Measurements from ENCODE around the gene DAPK2. TPM values are rescaled to one million over a fixed set of nuclear protein-coding genes. Genes with fewer than 3 reads are reported as not detected.
"Not testable (repeated sequence)": the region's sequence is repeated elsewhere in the genome, so short reads cannot be mapped to it uniquely, and the experiment has no call there.

Gene DAPK2
- polyA plus RNA-seq (ENCODE audit: insufficient read length in 3 of 3), result 1 to 10 TPM; 3.9 to 4.9 (median 4.3) TPM

DNA sequence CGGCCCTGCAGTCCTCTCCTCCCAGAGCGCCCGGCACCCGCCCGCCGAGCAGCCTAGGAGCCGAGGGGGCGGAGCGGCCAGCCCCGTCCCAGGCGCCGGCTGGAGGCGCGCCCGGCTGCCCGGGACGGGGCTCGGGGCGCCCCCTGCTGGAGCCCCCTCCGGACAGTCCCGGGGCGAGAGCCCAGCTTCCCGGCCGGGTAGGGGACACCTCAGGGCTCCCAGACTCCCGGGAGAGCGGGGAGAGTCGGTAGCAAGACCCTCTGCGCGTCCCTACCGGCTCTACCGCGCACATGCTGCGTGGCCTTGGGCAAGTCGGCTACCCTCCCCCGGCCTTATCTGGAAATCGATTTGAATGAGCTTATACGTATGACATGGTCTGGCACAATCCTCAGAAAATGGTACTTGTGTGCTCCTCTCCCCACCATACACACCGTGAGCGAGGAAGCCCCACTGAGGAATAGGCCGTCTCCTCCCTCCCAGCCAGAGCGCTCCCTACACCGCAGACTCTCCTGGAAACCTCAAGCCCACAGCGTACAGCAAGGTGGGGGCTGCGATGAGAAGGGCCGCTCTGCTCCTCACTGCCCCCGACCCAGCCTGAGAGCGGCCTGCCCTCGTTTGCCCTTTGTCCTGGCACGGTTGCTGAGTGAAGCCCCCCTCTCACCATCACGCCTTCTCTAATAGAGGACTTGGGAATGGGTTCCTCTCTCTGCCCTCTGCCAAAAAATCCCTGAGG is at the start of gene DAPK2:
TSS of gene DAPK2 (minus strand) at position 65 of the 733 bp plus-strand sequence. CDS start 6,224 bp downstream, outside the sequence.
- DNase-seq (ENCODE audit: low read depth in 3 of 3, low spot score in 2 of 3), result peak in 2 of 3 donors; percentile 46 to 51

DNA sequence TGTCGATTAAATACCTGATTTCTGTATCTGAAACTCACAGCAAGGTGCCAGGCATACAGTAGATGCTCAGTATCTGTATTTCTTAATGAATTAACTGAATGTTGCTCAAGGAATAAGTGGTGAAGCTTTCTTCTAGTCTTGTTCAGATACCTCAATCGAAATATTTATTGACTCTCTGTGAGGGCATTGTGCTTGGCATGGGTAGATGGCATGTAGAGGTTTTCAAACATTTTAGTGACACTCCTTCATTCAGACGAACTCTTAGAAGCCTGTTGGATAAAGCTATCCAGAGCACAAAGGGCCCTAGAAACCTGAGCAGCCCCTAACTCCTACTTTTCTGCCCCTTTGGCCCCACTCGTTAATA is 49.1 kb upstream of the DAPK2 start:
- DNase-seq (ENCODE audit: low read depth in 3 of 3, low spot score in 2 of 3), result no peak

DNA sequence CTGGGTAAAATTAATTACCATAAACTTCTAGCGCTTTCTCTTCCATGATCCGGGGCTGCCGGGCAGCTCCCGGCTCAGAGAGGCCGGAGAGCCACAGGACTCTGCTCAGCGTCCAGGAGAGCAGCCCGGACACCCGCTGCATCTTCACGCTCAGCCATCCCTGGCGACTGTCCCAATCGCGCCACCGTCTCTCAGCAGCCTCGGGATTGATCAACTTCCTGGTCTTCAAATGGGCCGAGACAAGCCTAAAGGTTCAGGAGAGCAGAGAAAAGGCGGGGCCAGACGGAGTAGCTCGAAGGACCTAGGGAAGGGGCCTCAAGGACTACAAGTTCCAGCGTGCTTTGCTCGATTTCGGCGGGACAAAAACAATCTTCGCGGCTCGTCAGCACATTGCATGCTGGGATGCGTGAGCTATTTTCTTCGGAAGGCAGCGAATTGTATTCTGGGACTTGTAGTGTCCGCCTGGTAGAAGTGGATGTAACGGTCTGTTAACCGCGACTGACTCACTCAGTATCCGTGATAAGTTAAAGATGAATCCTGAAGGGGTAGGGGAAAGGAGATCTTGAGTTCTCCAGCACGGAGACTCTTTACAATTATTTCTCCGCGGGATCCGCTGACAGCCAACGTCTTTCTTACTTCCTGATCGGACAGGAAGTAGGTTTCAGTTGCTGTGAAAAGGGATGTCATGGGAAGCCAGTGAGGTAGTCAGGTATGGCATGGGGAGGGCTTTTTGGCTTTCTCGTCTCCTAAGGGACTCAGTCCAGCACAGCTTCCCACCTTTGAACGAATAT is 47.5 kb upstream of the DAPK2 start, which contains the start of gene CIAO2A:
TSS of gene CIAO2A (minus strand) at position 212 of the 791 bp plus-strand sequence. CDS start at position 142, 70 bp downstream.
- peak; percentile 94 to 99 (median 98) for DNase-seq (ENCODE audit: low read depth in 3 of 3, low spot score in 2 of 3)

GRCh38 chr15:64092864-64093626 is 46.8 kb upstream of the DAPK2 start:
- DNase-seq (ENCODE audit: low read depth in 3 of 3, low spot score in 2 of 3), result peak in 2 of 3 donors; percentile 54 to 57

DNA sequence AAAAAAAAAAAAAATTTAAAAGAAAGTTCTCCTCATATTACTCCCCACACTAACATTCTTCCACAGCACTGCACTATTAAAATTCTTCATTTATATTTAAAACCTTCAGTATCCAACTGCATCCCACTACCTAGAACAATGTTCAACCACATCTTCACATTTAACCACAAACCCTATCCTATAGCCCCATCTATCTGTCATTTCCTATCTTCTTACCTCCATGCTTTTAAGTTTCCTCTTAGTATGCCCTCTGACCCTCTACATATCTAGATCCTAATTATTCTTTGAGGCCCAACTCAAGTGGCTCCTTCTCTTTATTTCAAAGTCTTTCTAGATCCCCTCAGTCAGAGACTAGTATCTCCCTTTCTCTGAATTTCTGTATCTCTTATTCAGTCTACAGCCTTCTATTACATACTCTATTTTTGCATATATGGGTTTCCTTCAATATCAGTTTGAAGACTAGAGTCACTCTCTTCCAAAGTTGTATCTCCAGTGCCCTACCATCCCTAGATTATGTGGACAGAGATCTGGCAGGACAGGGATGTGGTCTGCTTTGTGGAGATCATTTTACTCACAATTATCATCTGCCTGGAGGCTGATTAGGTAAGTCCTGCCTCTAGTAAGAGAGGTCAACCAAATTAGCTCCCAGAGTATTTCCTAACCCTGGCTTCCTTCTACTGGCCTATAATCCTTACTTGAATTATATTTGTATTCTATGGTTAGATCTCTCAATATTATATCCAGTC is 46.0 kb upstream of the DAPK2 start:
- DNase-seq (ENCODE audit: low read depth in 3 of 3, low spot score in 2 of 3), result no peak

GRCh38 chr15:64090527-64090926 is 44.2 kb upstream of the DAPK2 start:
- DNase-seq (ENCODE audit: low read depth in 3 of 3, low spot score in 2 of 3), result no peak

DNA sequence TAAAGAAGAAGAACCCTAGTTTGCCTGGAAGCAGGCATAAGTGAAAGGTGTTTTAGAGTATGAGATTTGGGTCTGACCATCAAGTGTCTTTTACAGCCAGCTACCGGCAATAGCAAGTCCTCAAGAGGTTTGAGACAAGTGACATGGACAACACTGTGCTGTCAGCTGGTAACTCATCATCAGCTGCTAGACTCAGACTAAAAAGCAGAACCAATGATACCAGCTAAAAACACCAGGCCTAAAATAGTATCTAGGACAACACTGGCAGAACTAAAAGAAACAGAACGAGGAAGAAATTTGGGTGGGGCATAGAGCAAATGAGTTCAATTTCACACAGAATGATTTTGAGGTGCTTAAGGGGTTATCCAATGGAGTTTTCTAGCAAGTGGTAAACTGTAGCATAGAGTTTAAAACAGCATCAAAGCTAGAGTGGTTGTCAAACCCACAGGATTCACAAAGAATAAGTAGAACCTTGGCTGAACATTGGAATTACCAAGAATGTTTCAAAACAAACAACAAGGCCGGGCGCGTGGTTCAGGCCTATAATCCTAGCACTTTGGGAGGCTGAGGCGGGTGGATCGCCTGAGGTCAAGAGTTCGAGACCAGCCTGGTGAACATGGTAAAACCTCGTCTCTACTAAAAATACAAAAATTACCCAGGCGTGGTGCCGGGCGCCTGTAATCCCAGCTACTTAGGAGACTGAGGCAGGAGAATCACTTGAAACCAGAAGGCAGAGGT is 43.4 kb upstream of the DAPK2 start:
- DNase-seq (ENCODE audit: low read depth in 3 of 3, low spot score in 2 of 3), result no peak

GRCh38 chr15:64082757-64083156 is 36.5 kb upstream of the DAPK2 start:
- DNase-seq (ENCODE audit: low read depth in 3 of 3, low spot score in 2 of 3), result no peak

- not testable (repeated sequence) for DNase-seq (ENCODE audit: low read depth in 3 of 3, low spot score in 2 of 3)
Measured at GRCh38 chr15:64073496-64073895, 27.2 kb upstream of the DAPK2 start.

DNA sequence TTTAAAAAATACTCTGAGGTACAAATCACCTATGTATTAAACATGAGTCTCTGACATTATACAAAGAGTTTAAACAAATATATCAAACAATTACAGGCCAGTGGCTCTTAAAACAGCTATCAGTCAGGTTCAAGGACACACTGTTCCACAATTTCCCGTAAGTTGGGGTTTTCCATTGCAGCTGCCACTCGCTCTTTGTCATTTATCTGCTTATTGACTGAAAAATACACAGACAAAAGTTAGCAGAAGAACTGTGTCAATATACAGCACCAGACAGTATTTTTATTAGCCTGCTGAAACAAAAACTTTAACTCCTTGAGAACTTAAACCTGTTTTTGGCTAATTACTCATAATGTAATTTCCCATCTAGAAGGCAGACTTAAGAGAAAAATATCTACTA is 26.5 kb upstream of the DAPK2 start:
- no peak for DNase-seq (ENCODE audit: low read depth in 3 of 3, low spot score in 2 of 3)

DNA sequence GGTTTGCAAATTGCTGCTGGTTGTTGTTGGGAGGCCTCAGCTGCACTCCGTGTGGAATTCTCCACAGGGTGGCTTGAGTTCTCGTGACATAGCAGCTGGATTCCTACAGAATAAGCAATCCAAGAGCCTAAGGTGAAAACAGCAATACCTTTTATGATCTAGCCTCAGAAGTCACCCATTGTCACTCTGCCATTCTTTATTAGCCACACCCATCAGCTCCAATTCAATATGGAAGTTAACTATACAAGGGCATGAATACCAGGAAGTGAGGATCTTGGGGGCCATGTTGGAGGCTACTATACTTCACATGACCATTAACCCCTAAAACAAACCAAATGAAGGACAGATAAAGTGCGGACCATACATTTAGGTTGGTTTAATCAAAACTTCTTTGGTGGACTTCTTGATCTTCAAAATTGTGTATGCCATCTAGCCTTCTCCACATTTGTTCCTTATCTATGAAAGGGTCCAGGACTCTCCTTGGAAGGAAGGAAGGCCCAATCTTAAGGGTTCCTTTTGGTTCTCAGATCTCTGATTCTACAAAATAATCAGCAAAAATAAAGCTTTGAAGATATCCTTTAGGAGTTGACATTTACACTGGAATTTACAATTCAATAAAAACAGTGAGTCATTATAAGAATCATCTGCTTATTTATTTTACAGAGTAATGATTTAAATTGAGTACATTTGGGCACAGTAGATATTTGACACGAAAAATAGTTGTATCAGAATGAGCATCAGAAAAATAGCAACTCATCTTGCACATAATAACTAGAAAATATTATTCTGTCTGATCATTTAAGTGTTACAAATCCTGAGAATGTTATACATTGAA is 25.9 kb upstream of the DAPK2 start:
- no peak for DNase-seq (ENCODE audit: low read depth in 3 of 3, low spot score in 2 of 3)

GRCh38 chr15:64070965-64071851 is 24.9 kb upstream of the DAPK2 start:
- no peak for DNase-seq (ENCODE audit: low read depth in 3 of 3, low spot score in 2 of 3)

- DNase-seq (ENCODE audit: low read depth in 3 of 3, low spot score in 2 of 3), result no peak
Measured at GRCh38 chr15:64070106-64070505, 23.8 kb upstream of the DAPK2 start.

DNA sequence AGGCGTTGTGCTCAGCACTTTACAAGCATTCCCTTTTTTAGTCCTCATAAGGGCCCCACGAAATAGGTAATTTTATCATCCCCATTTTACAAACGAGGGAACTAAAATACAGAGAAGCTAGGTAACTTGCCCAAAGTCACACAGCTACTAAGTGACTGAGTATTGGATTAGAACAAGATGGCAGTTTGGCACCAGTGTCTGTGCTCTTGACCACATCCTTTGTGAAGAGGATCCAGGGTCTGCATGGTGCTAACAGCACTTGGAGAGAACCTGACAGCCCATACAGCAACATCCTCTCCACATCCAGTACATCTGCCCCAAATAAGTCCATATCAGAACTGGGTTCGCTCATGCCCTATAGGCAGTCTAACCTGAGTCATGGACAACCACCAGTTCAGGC is 21.8 kb upstream of the DAPK2 start:
- no peak for DNase-seq (ENCODE audit: low read depth in 3 of 3, low spot score in 2 of 3)

DNA sequence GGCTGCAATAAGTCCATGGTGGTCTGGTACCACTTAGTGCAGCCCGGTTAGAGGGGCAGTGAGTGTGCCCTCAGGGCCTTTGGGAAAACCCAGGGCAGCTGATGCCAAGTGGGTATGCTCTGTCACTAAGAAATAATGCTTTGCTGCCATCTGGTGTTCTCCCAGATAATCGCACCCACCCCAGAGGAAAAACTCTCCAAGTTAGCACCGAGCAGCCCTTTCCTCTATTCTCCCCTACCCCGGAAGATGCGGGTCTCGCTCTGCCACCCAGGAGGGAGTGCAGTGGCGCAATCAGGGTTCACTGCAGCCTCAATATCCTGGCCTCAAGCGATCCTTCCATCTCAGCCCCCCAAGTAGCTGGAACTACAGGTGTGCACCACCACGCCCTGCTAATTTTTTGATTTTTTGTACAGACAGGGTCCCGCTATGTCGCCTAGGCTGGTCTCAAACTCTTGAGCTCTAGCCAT is 21.3 kb upstream of the DAPK2 start:
- peak in 2 of 3 donors; percentile 43 to 44 for DNase-seq (ENCODE audit: low read depth in 3 of 3, low spot score in 2 of 3)

- DNase-seq (ENCODE audit: low read depth in 3 of 3, low spot score in 2 of 3), result no peak
Measured at GRCh38 chr15:64066451-64066850, 20.2 kb upstream of the DAPK2 start.

- no peak for DNase-seq (ENCODE audit: low read depth in 3 of 3, low spot score in 2 of 3)
Measured at GRCh38 chr15:64060716-64061115, 14.4 kb upstream of the DAPK2 start.

GRCh38 chr15:64059104-64059503 is 12.8 kb upstream of the DAPK2 start:
- not testable (repeated sequence) for DNase-seq (ENCODE audit: low read depth in 3 of 3, low spot score in 2 of 3)
